DOHH2 (cell line): ENCODE results near the gene DCPS.

ENCODE experiments used
- H3F3A ChIP-seq: fragments of 200-600 bp; sonication (generic), shearing (Covaris generic); 2 replicates; pipeline ENCODE4 v1.6.0; 2016; ENCODE audit warnings: antibody characterized with exemption, mild to moderate bottlenecking; ENCODE audit not compliant: control insufficient read depth, insufficient read depth
- H3K27ac ChIP-seq: fragments of 200-600 bp; sonication (generic); 2 replicates; pipeline ENCODE4 v1.5.1; 2014; ENCODE audit warnings: low read depth, mild to moderate bottlenecking, low read length, moderate library complexity
- H3K27me3 ChIP-seq: fragments of 200-600 bp; sonication (generic); 2 replicates; pipeline ENCODE4 v1.6.1; 2014; ENCODE audit warnings: mild to moderate bottlenecking, low read length, mixed read lengths; ENCODE audit not compliant: control insufficient read depth
- H3K36me3 ChIP-seq: fragments of 200-600 bp; sonication (generic); 2 replicates; pipeline ENCODE4 v1.6.1; 2014; ENCODE audit warnings: mild to moderate bottlenecking, low read length, moderate library complexity, mixed read lengths; ENCODE audit not compliant: control insufficient read depth
- H3K4me1 ChIP-seq: fragments of 200-600 bp; sonication (generic); 2 replicates; pipeline ENCODE4 v1.6.1; 2014; ENCODE audit warnings: mild to moderate bottlenecking, low read length, mixed read lengths; ENCODE audit not compliant: control insufficient read depth
- H3K4me2 ChIP-seq: fragments of 200-600 bp; sonication (generic); 2 replicates; pipeline ENCODE4 v1.6.0; 2014; ENCODE audit warnings: mild to moderate bottlenecking, low read length, moderate library complexity
- H3K4me3 ChIP-seq: fragments of 200-600 bp; sonication (generic); 2 replicates; pipeline ENCODE4 v1.5.1; 2014; ENCODE audit warnings: mild to moderate bottlenecking, low read length, mixed read lengths
- H3K79me2 ChIP-seq: fragments of 200-600 bp; sonication (generic); 2 replicates; pipeline ENCODE4 v1.6.1; 2014; ENCODE audit warnings: mild to moderate bottlenecking, low read length, mixed read lengths; ENCODE audit not compliant: control insufficient read depth
- H3K9me2 ChIP-seq: fragments of 200-600 bp; sonication (generic); replicated peaks from 2 replicates; pipeline ENCODE4 v1.6.1; 2014; ENCODE audit warnings: mild to moderate bottlenecking, low read length, mixed read lengths; ENCODE audit not compliant: control insufficient read depth
- H3K9me3 ChIP-seq: fragments of 200-600 bp; sonication (generic); 2 replicates; pipeline ENCODE4 v1.6.1; 2014; ENCODE audit warnings: antibody characterized with exemption, low read length, mixed read lengths; ENCODE audit not compliant: control insufficient read depth, insufficient read depth
- H4K20me1 ChIP-seq: fragments of 200-600 bp; sonication (generic); 2 replicates; pipeline ENCODE4 v1.6.0; 2014; ENCODE audit warnings: low read depth, mild to moderate bottlenecking, antibody characterized with exemption, low read length, moderate library complexity; ENCODE audit not compliant: control insufficient read depth, insufficient read depth
- EZH2phosphoT487 ChIP-seq: fragments of 200-600 bp; sonication (generic); IDR thresholded peaks from 2 replicates; pipeline ENCODE4 v1.6.1; 2017; ENCODE audit warnings: borderline replicate concordance, mild to moderate bottlenecking, antibody characterized with exemption, low read length, moderate library complexity, mixed read lengths
- TF ChIP-seq, protein P1 (sequence below): fragments of 200-600 bp; sonication (generic); IDR thresholded peaks from one replicate; pipeline ENCODE4 v1.5.1; 2014; ENCODE audit warnings: antibody characterized with exemption, mild to moderate bottlenecking, low read depth, low read length; ENCODE audit not compliant: poor library complexity, severe bottlenecking

The DCPS gene

DNA sequence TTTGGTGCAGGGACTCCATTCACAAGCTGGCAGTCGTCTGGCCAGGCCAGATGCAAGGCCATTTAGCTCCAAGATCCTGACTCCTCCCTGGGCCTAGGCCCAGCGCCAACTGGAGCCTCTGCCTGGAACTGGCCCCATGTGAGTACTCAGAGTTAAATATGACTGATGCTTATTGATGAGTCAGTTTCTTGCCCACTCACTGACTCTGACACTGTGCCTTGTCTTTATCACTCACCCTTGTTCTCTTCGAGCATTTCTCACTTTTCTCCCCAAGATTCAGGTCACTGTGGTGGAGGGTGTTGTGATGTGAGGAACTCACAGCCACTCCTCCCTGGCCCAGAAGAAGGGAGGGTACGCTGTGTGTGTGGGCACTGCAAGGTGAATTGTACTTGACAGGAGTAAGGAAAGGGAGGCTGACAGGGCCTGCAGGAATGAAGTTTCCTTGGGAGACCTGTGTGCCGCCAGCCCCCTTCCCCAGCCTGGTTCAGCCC is 28.4 kb downstream of the DCPS start:
- H3K9me2 ChIP-seq = no peaks in the 10 kb centered on the region
- no peak overlapping the region for H3K4me2 ChIP-seq
- H3K4me1 ChIP-seq = no peaks in the 10 kb centered on the region
- H3K79me2 ChIP-seq = no peaks in the 10 kb centered on the region
- peaks cover 16% of the 10 kb centered on the region for H3K36me3 ChIP-seq
- H3K4me3 ChIP-seq = no peak overlapping the region
- no peaks in the 10 kb centered on the region for H4K20me1 ChIP-seq
- H3K9me3 ChIP-seq = no peaks in the 10 kb centered on the region
- no peaks in the 10 kb centered on the region for H3F3A ChIP-seq
- no peak overlapping the region for H3K27ac ChIP-seq
- no peak for TF ChIP-seq EZH2phosphoT487
- TF ChIP-seq, protein P1, sequence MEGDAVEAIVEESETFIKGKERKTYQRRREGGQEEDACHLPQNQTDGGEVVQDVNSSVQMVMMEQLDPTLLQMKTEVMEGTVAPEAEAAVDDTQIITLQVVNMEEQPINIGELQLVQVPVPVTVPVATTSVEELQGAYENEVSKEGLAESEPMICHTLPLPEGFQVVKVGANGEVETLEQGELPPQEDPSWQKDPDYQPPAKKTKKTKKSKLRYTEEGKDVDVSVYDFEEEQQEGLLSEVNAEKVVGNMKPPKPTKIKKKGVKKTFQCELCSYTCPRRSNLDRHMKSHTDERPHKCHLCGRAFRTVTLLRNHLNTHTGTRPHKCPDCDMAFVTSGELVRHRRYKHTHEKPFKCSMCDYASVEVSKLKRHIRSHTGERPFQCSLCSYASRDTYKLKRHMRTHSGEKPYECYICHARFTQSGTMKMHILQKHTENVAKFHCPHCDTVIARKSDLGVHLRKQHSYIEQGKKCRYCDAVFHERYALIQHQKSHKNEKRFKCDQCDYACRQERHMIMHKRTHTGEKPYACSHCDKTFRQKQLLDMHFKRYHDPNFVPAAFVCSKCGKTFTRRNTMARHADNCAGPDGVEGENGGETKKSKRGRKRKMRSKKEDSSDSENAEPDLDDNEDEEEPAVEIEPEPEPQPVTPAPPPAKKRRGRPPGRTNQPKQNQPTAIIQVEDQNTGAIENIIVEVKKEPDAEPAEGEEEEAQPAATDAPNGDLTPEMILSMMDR = no peak
- H3K27me3 ChIP-seq = no peaks in the 10 kb centered on the region

- H4K20me1 ChIP-seq = no peaks in the 10 kb centered on the region
- no peaks in the 10 kb centered on the region for H3K27me3 ChIP-seq
- no peaks in the 10 kb centered on the region for H3K79me2 ChIP-seq
- H3K9me3 ChIP-seq = no peaks in the 10 kb centered on the region
- no peak overlapping the region for H3K4me2 ChIP-seq
- no peaks in the 10 kb centered on the region for H3K9me2 ChIP-seq
- H3K4me3 ChIP-seq = no peak overlapping the region
- TF ChIP-seq, protein P1 = no peak
- no peak for TF ChIP-seq EZH2phosphoT487
- peaks cover 17% of the 10 kb centered on the region for H3K36me3 ChIP-seq
- H3K4me1 ChIP-seq = no peaks in the 10 kb centered on the region
- H3K27ac ChIP-seq = no peak overlapping the region
- no peaks in the 10 kb centered on the region for H3F3A ChIP-seq
Measured at GRCh38 chr11:126333142-126333541, 29.3 kb downstream of the DCPS start.

DNA sequence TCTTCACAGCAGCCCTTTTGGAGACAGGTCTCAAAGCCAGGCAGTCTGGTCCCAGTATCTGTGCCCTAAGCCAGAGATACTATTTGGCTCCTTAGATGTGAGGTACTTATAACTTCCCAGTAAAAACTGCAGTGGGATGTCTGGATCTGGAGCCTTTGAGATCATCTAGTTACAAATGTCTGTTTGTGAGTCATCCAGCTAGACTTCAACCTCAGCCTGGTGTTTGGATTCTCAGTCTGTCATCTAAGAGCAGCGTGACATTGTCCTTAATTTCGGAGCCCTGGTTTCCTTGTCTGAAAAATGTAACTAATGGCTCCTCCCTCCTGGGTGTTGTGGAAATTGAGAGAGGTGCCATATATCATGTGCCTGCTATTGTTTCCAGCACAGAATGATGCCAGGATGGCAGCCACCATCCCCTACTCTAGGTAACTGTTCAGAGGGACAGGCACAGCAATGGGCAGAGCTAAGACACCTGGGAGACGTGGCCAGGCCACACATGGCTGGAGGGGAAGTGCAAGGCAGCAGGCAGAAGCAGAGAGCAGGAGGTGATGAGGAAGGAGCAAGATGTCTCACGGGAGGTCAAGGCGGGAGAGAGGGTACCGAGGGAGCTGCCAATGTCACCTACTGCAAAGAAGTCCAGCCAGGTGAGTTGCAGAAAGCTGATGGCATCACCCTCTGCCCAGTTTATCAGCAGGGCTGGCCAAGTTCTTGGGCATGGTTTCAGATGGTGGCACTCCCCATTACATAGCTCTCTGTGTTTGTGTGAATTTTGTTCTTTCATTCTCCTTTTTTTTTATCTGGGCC is 31.0 kb downstream of the DCPS start:
- peaks cover 31% of the 10 kb centered on the region for H3K36me3 ChIP-seq
- H3K4me1 ChIP-seq = no peaks in the 10 kb centered on the region
- H3K27me3 ChIP-seq = no peaks in the 10 kb centered on the region
- H4K20me1 ChIP-seq = no peaks in the 10 kb centered on the region
- H3K9me2 ChIP-seq = no peaks in the 10 kb centered on the region
- TF ChIP-seq, protein P1 = no peak
- no peak for TF ChIP-seq EZH2phosphoT487
- H3K79me2 ChIP-seq = no peaks in the 10 kb centered on the region
- no peak overlapping the region for H3K4me2 ChIP-seq
- no peaks in the 10 kb centered on the region for H3F3A ChIP-seq
- no peaks in the 10 kb centered on the region for H3K9me3 ChIP-seq
- no peak overlapping the region for H3K4me3 ChIP-seq
- H3K27ac ChIP-seq = no peak overlapping the region
